H1 (cell line): Measurements from ENCODE around the gene PTAR1. TPM values are rescaled to one million over a fixed set of nuclear protein-coding genes. Genes with fewer than 3 reads are reported as not detected.

Source experiments
- CTCF ChIA-PET: fragments of 300-600 bp; sonication (Branson Sonifier 250); formaldehyde crosslinking; loops from one replicate; lab custom pipeline; 2021; ENCODE audit not compliant: partially characterized antibody; lab: Charles Lee
- POLR2A ChIA-PET: fragments of 300-600 bp; sonication (Branson Sonifier 250); formaldehyde crosslinking; loops from one replicate; lab custom pipeline; 2021; ENCODE audit warnings: inconsistent platforms; ENCODE audit not compliant: partially characterized antibody; lab: Charles Lee
- DNase-seq, 2 experiments: peaks; one replicate each; pipeline versions ENCODE4 v3.0.0 to v3.0.0-alpha.2; 2010 to 2022; ENCODE audit warnings: low spot score in 2 of 2, low read depth in 1 of 2, mixed read lengths in 1 of 2
- FAIRE-seq: peaks from 2 replicates; lab custom pipeline; 2011; peaks lifted over from hg19 to GRCh38; lab: Jason Lieb, UNC
- H2AFZ ChIP-seq: 2 replicates; pipeline ENCODE4 v1.8.1; 2012; ENCODE audit warnings: low read length, inconsistent platforms
- H2AK5ac ChIP-seq: 2 replicates; pipeline ENCODE4 v1.6.1; 2013; ENCODE audit warnings: low read depth, low read length
- H2BK120ac ChIP-seq: replicated peaks from 2 replicates; pipeline ENCODE3; 2013; ENCODE audit warnings: low read depth, low read length, inconsistent platforms
- H2BK12ac ChIP-seq: 2 replicates; pipeline ENCODE4 v1.6.1; 2013; ENCODE audit warnings: low read depth, low read length
- H2BK15ac ChIP-seq: 2 replicates; pipeline ENCODE4 v1.6.1; 2013; ENCODE audit warnings: low read length
- H2BK20ac ChIP-seq: 2 replicates; pipeline ENCODE4 v1.6.1; 2013; ENCODE audit warnings: low read length
- H2BK5ac ChIP-seq: 2 replicates; pipeline ENCODE4 v1.6.1; 2013; ENCODE audit warnings: low read depth, low read length
- H3K14ac ChIP-seq: 2 replicates; pipeline ENCODE4 v1.6.1; 2013; ENCODE audit warnings: inconsistent platforms; ENCODE audit not compliant: insufficient read length
- H3K18ac ChIP-seq: 2 replicates; pipeline ENCODE4 v1.6.1; 2013; ENCODE audit warnings: low read length; ENCODE audit errors: extremely low read depth
- H3K23ac ChIP-seq: 2 replicates; pipeline ENCODE4 v1.6.1; 2013; ENCODE audit warnings: inconsistent platforms; ENCODE audit not compliant: insufficient read length
- H3K23me2 ChIP-seq: 2 replicates; pipeline ENCODE4 v1.6.1; 2013; ENCODE audit warnings: low read depth, low read length
- H3K27ac ChIP-seq: 2 replicates; pipeline ENCODE4 v1.6.1; 2011; ENCODE audit warnings: low read depth, low read length, inconsistent platforms
- H3K27me3 ChIP-seq, 4 experiments: replicated peaks in 1 of 4; 1 replicate in 1 of 4; 2 replicates in 3 of 4; pipeline versions ENCODE4 v1.6.1 to v1.8.1; 2011 to 2013; ENCODE audit warnings: low read length in 3 of 4, mild to moderate bottlenecking in 3 of 4, inconsistent platforms in 2 of 4, mixed read lengths in 2 of 4, moderate library complexity in 1 of 4; ENCODE audit not compliant: control insufficient read depth in 3 of 4, insufficient read depth in 3 of 4; ENCODE audit errors: extremely low read depth in 1 of 4
- H3K36me3 ChIP-seq, 4 experiments: 2 replicates each; pipeline versions ENCODE4 v1.6.1 to v1.8.1; 2011 to 2013; ENCODE audit warnings: mild to moderate bottlenecking in 4 of 4, low read length in 3 of 4, moderate library complexity in 2 of 4, control low read depth in 1 of 4, inconsistent platforms in 1 of 4; ENCODE audit not compliant: insufficient read depth in 4 of 4, control insufficient read depth in 2 of 4
- H3K4ac ChIP-seq: replicated peaks from 2 replicates; pipeline ENCODE3; 2013; ENCODE audit warnings: low read length, low read depth, mixed read lengths, inconsistent platforms; ENCODE audit not compliant: insufficient read length
- H3K4me1 ChIP-seq, 4 experiments: replicated peaks in 1 of 4; 1 replicate in 1 of 4; 2 replicates in 3 of 4; pipeline versions ENCODE4 v1.6.1 to v1.8.1; 2011 to 2013; ENCODE audit warnings: low read length in 3 of 4, inconsistent platforms in 2 of 4, mixed read lengths in 1 of 4; ENCODE audit not compliant: insufficient read depth in 4 of 4, control insufficient read depth in 3 of 4
- H3K4me2 ChIP-seq, 2 experiments: 2 replicates each; pipeline versions ENCODE4 v1.6.1 to v1.8.1; 2011 to 2013; ENCODE audit warnings: low read depth in 2 of 2, low read length in 2 of 2, control low read depth in 1 of 2, inconsistent platforms in 1 of 2, mild to moderate bottlenecking in 1 of 2; ENCODE audit not compliant: insufficient read depth in 1 of 2
- H3K4me3 ChIP-seq, 4 experiments: fragments of 200-600, 300-600 bp in 1 of 4; sonication (generic), shearing (Covaris generic), sonication (Bioruptor Twin) in 1 of 4; 2 replicates each; pipeline versions ENCODE4 v1.5.1 to v1.8.1; 2011 to 2016; ENCODE audit warnings: low read length in 4 of 4, low read depth in 3 of 4, control low read depth in 2 of 4, inconsistent platforms in 2 of 4, mild to moderate bottlenecking in 2 of 4, mixed read lengths in 1 of 4, moderate library complexity in 1 of 4; ENCODE audit not compliant: insufficient read depth in 2 of 4; ENCODE audit errors: extremely low read depth in 1 of 4
- H3K56ac ChIP-seq: replicated peaks from 2 replicates; pipeline ENCODE3; 2013; ENCODE audit warnings: low read depth, mild to moderate bottlenecking, mixed read lengths, low read length, inconsistent platforms; ENCODE audit not compliant: insufficient read length
- H3K79me1 ChIP-seq: 2 replicates; pipeline ENCODE4 v1.6.1; 2013; ENCODE audit warnings: low read depth, low read length, control low read depth
- H3K79me2 ChIP-seq, 2 experiments: 2 replicates each; pipeline versions ENCODE4 v1.6.1 to v1.8.1; 2012 to 2013; ENCODE audit warnings: low read length in 2 of 2, mild to moderate bottlenecking in 2 of 2, inconsistent platforms in 1 of 2; ENCODE audit not compliant: insufficient read depth in 2 of 2, control insufficient read depth in 1 of 2
- H3K9ac ChIP-seq, 4 experiments: replicated peaks in 1 of 4; 1 replicate in 1 of 4; 2 replicates in 3 of 4; pipeline versions ENCODE4 v1.6.1 to v1.8.1; 2011 to 2013; ENCODE audit warnings: low read depth in 3 of 4, low read length in 3 of 4, control low read depth in 2 of 4, mild to moderate bottlenecking in 2 of 4, moderate library complexity in 2 of 4, inconsistent platforms in 1 of 4; ENCODE audit errors: extremely low read depth in 1 of 4
- H3K9me3 ChIP-seq, 2 experiments: 2 replicates each; pipeline versions ENCODE4 v1.6.1 to v1.8.1; 2012 to 2013; ENCODE audit warnings: mild to moderate bottlenecking in 2 of 2, moderate library complexity in 2 of 2, control low read depth in 1 of 2, inconsistent platforms in 1 of 2, low read depth in 1 of 2, low read length in 1 of 2, mixed read lengths in 1 of 2; ENCODE audit not compliant: insufficient read depth in 2 of 2
- H4K20me1 ChIP-seq, 2 experiments: replicated peaks in 1 of 2; 2 replicates each; pipeline versions ENCODE3 to v1.8.1; 2011 to 2013; ENCODE audit warnings: inconsistent platforms in 2 of 2, low read length in 2 of 2, mild to moderate bottlenecking in 1 of 2; ENCODE audit not compliant: insufficient read depth in 2 of 2, control insufficient read depth in 1 of 2
- H4K5ac ChIP-seq: 2 replicates; pipeline ENCODE4 v1.6.1; 2013; ENCODE audit warnings: low read length, low read depth, mixed read lengths, inconsistent platforms; ENCODE audit not compliant: insufficient read length
- H4K8ac ChIP-seq: 2 replicates; pipeline ENCODE4 v1.8.0; 2013; ENCODE audit warnings: mild to moderate bottlenecking, moderate library complexity, low read length, inconsistent platforms; ENCODE audit not compliant: insufficient read depth; ENCODE audit errors: extremely low read depth
- H4K91ac ChIP-seq: replicated peaks from 2 replicates; pipeline ENCODE3; 2013; ENCODE audit warnings: low read length, mixed read lengths, inconsistent platforms; ENCODE audit not compliant: insufficient read length
- ATF2 ChIP-seq: IDR thresholded peaks from 2 replicates; pipeline ENCODE4 v1.6.1; 2012; ENCODE audit warnings: low read length, inconsistent platforms
- CHD1 ChIP-seq: IDR thresholded peaks from 2 replicates; pipeline ENCODE4 v1.6.1; 2012; ENCODE audit warnings: low read depth, low read length, improper control_type of control experiment
- CTCF ChIP-seq, 3 experiments: IDR thresholded peaks; 1 replicate in 2 of 3; 2 replicates in 1 of 3; pipeline versions ENCODE4 v1.5.1 to v1.6.1; 2011; ENCODE audit warnings: low read length in 3 of 3, mild to moderate bottlenecking in 3 of 3, inconsistent platforms in 2 of 3, low read depth in 1 of 3, moderate library complexity in 1 of 3; ENCODE audit not compliant: insufficient read depth in 1 of 3; ENCODE audit errors: control extremely low read depth in 1 of 3
- EGR1 ChIP-seq: IDR thresholded peaks from 2 replicates; pipeline ENCODE4 v1.6.1; 2011; ENCODE audit warnings: low read depth, low read length, borderline replicate concordance
- FOSL1 ChIP-seq: IDR thresholded peaks from 2 replicates; pipeline ENCODE4 v1.6.1; 2011; ENCODE audit warnings: mild to moderate bottlenecking, low read depth, low read length, moderate library complexity; ENCODE audit not compliant: insufficient read depth
- SIN3A ChIP-seq, 2 experiments: IDR thresholded peaks in 1 of 2; conservative IDR thresholded peaks in 1 of 2; 2 replicates each; pipeline ENCODE4 v1.6.1; 2011 to 2012; ENCODE audit warnings: low read length in 2 of 2, improper control_type of control experiment in 1 of 2, low read depth in 1 of 2, mild to moderate bottlenecking in 1 of 2
- TCF12 ChIP-seq: IDR thresholded peaks from 2 replicates; pipeline ENCODE4 v1.6.1; 2011; ENCODE audit warnings: low read depth, mild to moderate bottlenecking, low read length
- WGBS, 2 experiments: shearing (Covaris generic) in 1 of 2; methylation state at CpG; one replicate each; pipeline versions ENCODE4 v1.1.6 to v1.1.7; 2013 to 2015; ENCODE audit warnings: low lambda C conversion rate in 2 of 2, mixed read lengths in 2 of 2, inconsistent platforms in 1 of 2, low coverage in 1 of 2, missing lambda C conversion rate in 1 of 2; ENCODE audit not compliant: insufficient replicate concordance in 2 of 2, insufficient coverage in 1 of 2, insufficient read length in 1 of 2; ENCODE audit errors: extremely low coverage in 1 of 2, missing lambda C conversion rate in 1 of 2; 5-methylcytosine and 5-hydroxymethylcytosine counted together
- polyA plus RNA-seq, 7 experiments: library from polyadenylated mRNA; depleted of rRNA in 3 of 7; stranded (reverse) in 5 of 7; unstranded in 2 of 7; fragments of >200 nt in 5 of 7; fragments of 200-250 nt in 2 of 7; gene quantifications; 1 replicate in 5 of 7; 2 replicates in 1 of 7; 4 replicates in 1 of 7; pipeline versions ENCODE4 v1.2.1 to v1.2.3, GENCODE V29; 2011 to 2013; ENCODE audit warnings: missing spikeins in 2 of 7, mixed read lengths in 2 of 7
- total RNA-seq: library from RNA; stranded (reverse); fragmentation: NEBNext Ultra II Directional; extraction: Animal tissue kit (Norgen Biotek cat#: 25700); gene quantifications from 2 replicates; pipeline ENCODE4 v1.2.1, GENCODE V29; 2021

PTAR1 gene
- total and polyA plus RNA-seq, 2 of the 8 experiments (the other 6 are each of a cell fraction or from before 2014, with no cell fraction given): 19.5 to 84.9 TPM

GRCh38 chr9:69715096-69715495 lies 44.7 kb downstream of the PTAR1 start:
- no peak overlapping the region for H2BK12ac ChIP-seq
- H3K23me2 ChIP-seq: no peaks in the 10 kb centered on the region
- H4K5ac ChIP-seq: no peak overlapping the region
- H3K23ac ChIP-seq: no peak overlapping the region
- DNase-seq (no peak), FAIRE-seq (no peak)
- H4K8ac ChIP-seq: no peak overlapping the region
- H3K4me2 ChIP-seq: no peak overlapping the region
- no peak overlapping the region for H3K9ac ChIP-seq
- ChIA-PET CTCF (interaction anchor here (0.8 to 1.0 kb wide), 2 partner anchors 43 to 205 kb away, joined by 3 to 4 read pairs; partner anchors contain the start of gene APBA1), POLR2A (interaction anchor here (1.1 kb wide), 1 partner anchor 45 kb away, joined by 3 read pairs; the partner anchor contains the start of gene PTAR1)
- H2AK5ac ChIP-seq: no peak overlapping the region
- H3K18ac ChIP-seq: no peak overlapping the region
- no peaks in the 10 kb centered on the region for H3K9me3 ChIP-seq
- no peak overlapping the region for H3K4me3 ChIP-seq
- H3K27ac ChIP-seq: no peak overlapping the region
- no peak overlapping the region for H3K14ac ChIP-seq
- no peaks in the 10 kb centered on the region for H4K20me1 ChIP-seq
- 92% methylated on average over 3 of the region's 3 CpGs; no CpG with 5 or more reads in 1 of the 2 experiments for WGBS, 2 experiments
- H3K4ac ChIP-seq: no peak overlapping the region
- H2BK15ac ChIP-seq: no peak overlapping the region
- H3K36me3 ChIP-seq: peaks cover 8 to 63% (median 18%) of the 10 kb centered on the region in 4 experiments; a peak in 7 of 8 replicates
- H3K79me2 ChIP-seq: no peaks in the 10 kb centered on the region
- no peak overlapping the region for H2BK20ac ChIP-seq
- H2BK120ac ChIP-seq: no peak overlapping the region
- H3K79me1 ChIP-seq: no peaks in the 10 kb centered on the region
- no peak overlapping the region for H2BK5ac ChIP-seq
- no peaks in the 10 kb centered on the region for H3K4me1 ChIP-seq
- no peak overlapping the region for H4K91ac ChIP-seq
- no peak overlapping the region for H2AFZ ChIP-seq
- H3K56ac ChIP-seq: no peak overlapping the region
- no peaks in the 10 kb centered on the region for H3K27me3 ChIP-seq
- TF ChIP-seq EGR1 (no peak), SIN3A (conservative IDR thresholded peaks at IDR 0.05 in 1 of 2, IDR thresholded peaks at IDR 0.05 in 1 of 2; ENCODE audit: low read depth in 1 of 2, low read length in 2 of 2) (no peak), CHD1 (no peak), TCF12 (no peak), FOSL1 (no peak), CTCF (IDR thresholded peaks at IDR 0.05; ENCODE audit: control extremely low read depth in 1 of 3, insufficient read depth in 1 of 3, low read depth in 1 of 3, low read length in 3 of 3) (no peak), ATF2 (no peak)
